PFSK-1 (cell line): ENCODE data around the gene PARP2.

Source experiments
- FOXP2 ChIP-seq: optimal IDR thresholded peaks from 2 replicates; pipeline ENCODE3; 2011; ENCODE audit warnings: borderline replicate concordance, control low read depth, inconsistent platforms; ENCODE audit not compliant: insufficient read depth; ENCODE audit errors: extremely low read length, extremely low read depth
- POLR2AphosphoS5 ChIP-seq: IDR thresholded peaks from 2 replicates; pipeline ENCODE4 v1.6.1; 2012; ENCODE audit warnings: low read depth, mild to moderate bottlenecking, control low read depth, low read length, moderate library complexity
- SIN3A ChIP-seq: IDR thresholded peaks from 2 replicates; pipeline ENCODE4 v1.6.1; 2012; ENCODE audit warnings: mild to moderate bottlenecking, low read length, moderate library complexity, borderline replicate concordance; ENCODE audit not compliant: insufficient read depth
- TAF1 ChIP-seq: IDR thresholded peaks from 2 replicates; pipeline ENCODE4 v1.6.1; 2012; ENCODE audit warnings: low read length, control low read depth, borderline replicate concordance; ENCODE audit not compliant: insufficient read depth
- TF ChIP-seq, protein P1 (sequence below), 2 experiments: IDR thresholded peaks; 2 replicates each; pipeline versions ENCODE4 v1.6.1 to v1.8.0; 2011 to 2012; ENCODE audit warnings: low read depth in 2 of 2, low read length in 2 of 2, control low read depth in 1 of 2, inconsistent platforms in 1 of 2, mild to moderate bottlenecking in 1 of 2, moderate library complexity in 1 of 2; ENCODE audit not compliant: insufficient read depth in 1 of 2

PARP2 gene

DNA sequence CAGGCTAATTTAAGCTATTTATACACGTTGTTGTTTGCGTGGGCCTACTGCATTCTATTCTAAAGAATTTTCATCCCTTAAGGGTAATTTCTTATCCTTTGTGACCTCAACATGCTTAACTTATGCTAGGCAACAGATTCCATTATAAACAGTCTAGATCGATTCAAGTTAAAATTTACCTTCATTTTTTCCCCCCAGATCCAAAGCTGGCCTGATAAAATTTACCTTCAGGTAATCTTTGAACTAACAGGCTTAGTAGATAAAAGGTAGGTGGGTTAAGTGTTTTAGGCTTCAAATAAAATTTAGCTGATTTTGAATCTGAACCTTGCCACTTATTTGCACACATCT lies 10.0 kb upstream of the PARP2 start:
- TF ChIP-seq FOXP2 = no peak
- no peak for TF ChIP-seq POLR2AphosphoS5
- TF ChIP-seq SIN3A = no peak
- TF ChIP-seq, protein P1, sequence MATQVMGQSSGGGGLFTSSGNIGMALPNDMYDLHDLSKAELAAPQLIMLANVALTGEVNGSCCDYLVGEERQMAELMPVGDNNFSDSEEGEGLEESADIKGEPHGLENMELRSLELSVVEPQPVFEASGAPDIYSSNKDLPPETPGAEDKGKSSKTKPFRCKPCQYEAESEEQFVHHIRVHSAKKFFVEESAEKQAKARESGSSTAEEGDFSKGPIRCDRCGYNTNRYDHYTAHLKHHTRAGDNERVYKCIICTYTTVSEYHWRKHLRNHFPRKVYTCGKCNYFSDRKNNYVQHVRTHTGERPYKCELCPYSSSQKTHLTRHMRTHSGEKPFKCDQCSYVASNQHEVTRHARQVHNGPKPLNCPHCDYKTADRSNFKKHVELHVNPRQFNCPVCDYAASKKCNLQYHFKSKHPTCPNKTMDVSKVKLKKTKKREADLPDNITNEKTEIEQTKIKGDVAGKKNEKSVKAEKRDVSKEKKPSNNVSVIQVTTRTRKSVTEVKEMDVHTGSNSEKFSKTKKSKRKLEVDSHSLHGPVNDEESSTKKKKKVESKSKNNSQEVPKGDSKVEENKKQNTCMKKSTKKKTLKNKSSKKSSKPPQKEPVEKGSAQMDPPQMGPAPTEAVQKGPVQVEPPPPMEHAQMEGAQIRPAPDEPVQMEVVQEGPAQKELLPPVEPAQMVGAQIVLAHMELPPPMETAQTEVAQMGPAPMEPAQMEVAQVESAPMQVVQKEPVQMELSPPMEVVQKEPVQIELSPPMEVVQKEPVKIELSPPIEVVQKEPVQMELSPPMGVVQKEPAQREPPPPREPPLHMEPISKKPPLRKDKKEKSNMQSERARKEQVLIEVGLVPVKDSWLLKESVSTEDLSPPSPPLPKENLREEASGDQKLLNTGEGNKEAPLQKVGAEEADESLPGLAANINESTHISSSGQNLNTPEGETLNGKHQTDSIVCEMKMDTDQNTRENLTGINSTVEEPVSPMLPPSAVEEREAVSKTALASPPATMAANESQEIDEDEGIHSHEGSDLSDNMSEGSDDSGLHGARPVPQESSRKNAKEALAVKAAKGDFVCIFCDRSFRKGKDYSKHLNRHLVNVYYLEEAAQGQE (IDR thresholded peaks at IDR 0.05; ENCODE audit: insufficient read depth in 1 of 2, low read depth in 2 of 2, low read length in 2 of 2) = no peak
- no peak for TF ChIP-seq TAF1

DNA sequence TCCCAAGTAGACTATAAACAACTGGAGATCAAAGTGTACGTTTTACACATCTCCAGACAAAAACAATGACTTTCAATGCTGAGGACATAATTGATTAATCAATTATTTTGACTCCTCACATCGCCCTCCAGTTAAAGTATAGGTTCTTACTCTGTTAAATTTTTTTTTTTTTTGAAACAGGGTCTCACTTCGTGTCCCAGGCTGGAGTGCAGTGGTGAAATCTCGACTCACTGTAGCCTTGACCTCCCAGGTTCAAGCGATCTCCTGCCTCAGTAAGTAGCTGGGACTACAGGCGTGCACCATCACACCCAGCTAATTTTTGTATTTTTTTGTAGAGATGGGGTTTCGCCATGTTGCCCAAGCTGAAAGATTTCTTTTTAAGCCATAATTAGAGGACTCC lies 9.4 kb upstream of the PARP2 start:
- TF ChIP-seq TAF1 (no peak), SIN3A (no peak)
- TF ChIP-seq, protein P1 (IDR thresholded peaks at IDR 0.05; ENCODE audit: insufficient read depth in 1 of 2, low read depth in 2 of 2, low read length in 2 of 2) = no peak

DNA sequence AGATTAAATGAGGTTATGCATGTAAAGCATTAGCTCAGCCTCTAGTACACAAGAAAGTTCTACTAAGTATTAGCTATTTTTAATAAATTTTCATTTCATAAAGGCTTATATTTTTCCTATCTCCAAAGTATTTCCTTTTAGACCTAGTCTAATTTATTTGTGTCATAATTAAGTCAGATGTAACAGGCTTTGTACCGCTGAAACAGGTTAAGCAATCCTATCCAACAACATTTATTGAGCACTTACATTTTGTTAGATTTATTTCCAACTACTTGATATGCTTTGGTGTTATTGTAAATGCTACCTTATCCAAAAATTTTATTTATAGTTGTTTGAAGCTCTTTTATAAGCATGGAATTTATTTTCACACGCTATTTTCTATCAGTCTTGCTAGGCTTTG lies 1.8 kb upstream of the PARP2 start:
- TF ChIP-seq FOXP2 (no peak), POLR2AphosphoS5 (no peak), TAF1 (no peak), SIN3A (no peak)
- TF ChIP-seq, protein P1 (IDR thresholded peaks at IDR 0.05; ENCODE audit: insufficient read depth in 1 of 2, low read depth in 2 of 2, low read length in 2 of 2) = no peak

DNA sequence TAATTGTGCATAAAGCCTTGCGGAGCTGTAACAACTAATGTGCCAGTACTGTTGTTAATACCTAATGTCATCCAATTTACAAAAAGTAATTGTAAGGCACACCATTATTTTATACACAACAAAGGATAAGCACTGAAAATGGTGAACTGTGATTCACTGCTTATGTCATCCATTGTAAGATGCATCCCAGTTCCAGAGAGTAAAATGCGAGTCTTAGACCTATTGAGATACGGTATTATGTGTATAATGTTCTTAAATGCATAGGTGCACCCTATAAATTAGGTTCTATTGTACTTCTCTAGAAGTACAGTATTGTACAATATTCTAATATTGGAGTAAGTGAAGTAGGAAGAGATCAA lies 406 bp downstream of the PARP2 start:
- TF ChIP-seq, protein P1 (IDR thresholded peaks at IDR 0.05; ENCODE audit: insufficient read depth in 1 of 2, low read depth in 2 of 2, low read length in 2 of 2) = no peak
- TF ChIP-seq SIN3A = no peak
- no peak for TF ChIP-seq POLR2AphosphoS5
- TF ChIP-seq TAF1 = no peak
- TF ChIP-seq FOXP2 = no peak

DNA sequence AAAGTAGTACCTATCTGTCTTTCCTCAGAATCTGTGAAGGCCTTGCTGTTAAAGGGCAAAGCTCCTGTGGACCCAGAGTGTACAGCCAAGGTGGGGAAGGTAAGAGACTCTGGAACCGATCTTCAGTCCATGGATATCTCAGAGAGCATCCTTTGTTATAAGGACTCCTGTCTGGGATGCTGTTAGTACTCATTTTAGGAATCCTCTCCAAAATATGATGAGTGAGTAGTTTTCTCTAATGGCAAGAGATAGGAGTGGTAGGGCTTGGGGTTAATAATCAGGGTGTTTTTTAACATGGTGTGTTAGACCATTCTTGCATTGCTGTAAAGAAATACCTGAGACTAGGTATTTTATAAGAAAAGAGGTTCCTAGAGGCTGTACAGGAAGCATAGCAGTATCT lies 1.9 kb downstream of the PARP2 start:
- TF ChIP-seq FOXP2 (no peak), SIN3A (no peak), POLR2AphosphoS5 (no peak), TAF1 (no peak)
- TF ChIP-seq, protein P1 (IDR thresholded peaks at IDR 0.05; ENCODE audit: insufficient read depth in 1 of 2, low read depth in 2 of 2, low read length in 2 of 2) = no peak
